LoVo (cell line): ENCODE results near the gene SFI1.
"Not testable (repeated sequence)": the region's sequence is repeated elsewhere in the genome, so short reads cannot be mapped to it uniquely, and the experiment has no call there.

ENCODE experiments used
- DNase-seq: peaks from one replicate; pipeline ENCODE4 v3.0.0-alpha.2; 2016; ENCODE audit warnings: low spot score

The SFI1 gene

GRCh38 chr22:31496007-31496734 lies at the start of gene SFI1:
TSS of gene SFI1 (plus strand) at chr22:31496536. CDS start at chr22:31508285, 11,749 bp downstream.
- peak; percentile 88 for DNase-seq

- DNase-seq: no peak
Measured at GRCh38 chr22:31446767-31447166, 49.6 kb upstream of the SFI1 start.

GRCh38 chr22:31447337-31447736 lies 49.0 kb upstream of the SFI1 start:
- no peak for DNase-seq

GRCh38 chr22:31448382-31448781 lies 48.0 kb upstream of the SFI1 start:
- DNase-seq: no peak

GRCh38 chr22:31449506-31449905 lies 46.8 kb upstream of the SFI1 start:
- no peak for DNase-seq

- DNase-seq: no peak
Measured at GRCh38 chr22:31451709-31452571, 44.4 kb upstream of the SFI1 start.

GRCh38 chr22:31461699-31462098 lies 34.6 kb upstream of the SFI1 start:
- DNase-seq: no peak

- DNase-seq: no peak
Measured at GRCh38 chr22:31465307-31465706, 31.0 kb upstream of the SFI1 start.

GRCh38 chr22:31474743-31475142 lies 21.6 kb upstream of the SFI1 start:
- no peak for DNase-seq

- no peak for DNase-seq
Measured at GRCh38 chr22:31475800-31476199, 20.5 kb upstream of the SFI1 start.

- DNase-seq: no peak
Measured at GRCh38 chr22:31477329-31477728, 19.0 kb upstream of the SFI1 start.

GRCh38 chr22:31481129-31481528 lies 15.2 kb upstream of the SFI1 start:
- DNase-seq: no peak

GRCh38 chr22:31482470-31482869 lies 13.9 kb upstream of the SFI1 start:
- not testable (repeated sequence) for DNase-seq

- not testable (repeated sequence) for DNase-seq
Measured at GRCh38 chr22:31486369-31486768, 10.0 kb upstream of the SFI1 start.

GRCh38 chr22:31486951-31487350 lies 9.4 kb upstream of the SFI1 start:
- no peak for DNase-seq

GRCh38 chr22:31488346-31488883 lies 7.9 kb upstream of the SFI1 start:
- DNase-seq: no peak

GRCh38 chr22:31488988-31489617 lies 7.2 kb upstream of the SFI1 start:
- DNase-seq: peak; percentile 18

- DNase-seq: peak; percentile 64
Measured at GRCh38 chr22:31489632-31490495, 6.5 kb upstream of the SFI1 start, which contains the start of gene EIF4ENIF1. TSS of gene EIF4ENIF1 (minus strand) at chr22:31489842. CDS start at chr22:31488718, 1,124 bp downstream.

- DNase-seq: peak; percentile 47
Measured at GRCh38 chr22:31490496-31490925, 5.8 kb upstream of the SFI1 start.

- no peak for DNase-seq
Measured at GRCh38 chr22:31491218-31491962, 4.9 kb upstream of the SFI1 start.

GRCh38 chr22:31492151-31492550 lies 4.2 kb upstream of the SFI1 start:
- no peak for DNase-seq
